Activated CD4-positive, alpha-beta T cell treated with anti-CD3 and anti-CD28 coated beads, Interleukin-2, amount 50 U/mL, for 1 hour (primary cell): ENCODE results near the gene MARS1.
"Not testable (repeated sequence)": the region's sequence is repeated elsewhere in the genome, so short reads cannot be mapped to it uniquely, and the experiment has no call there.

Experiments
- DNase-seq: peaks from one replicate; pipeline ENCODE4 v3.0.0-alpha.2; 2020

MARS1 gene

GRCh38 chr12:57487597-57488401, at the start of gene MARS1:
Gene MARS1 (plus strand): TSS chr12:57488068. CDS start chr12:57488091, 23 bp downstream.
- DNase-seq, result peak; percentile 89

- DNase-seq, result no peak
Measured at GRCh38 chr12:57438400-57438799, 49.5 kb upstream of the MARS1 start.

GRCh38 chr12:57439762-57440266, 48.1 kb upstream of the MARS1 start:
- DNase-seq, result no peak

DNA sequence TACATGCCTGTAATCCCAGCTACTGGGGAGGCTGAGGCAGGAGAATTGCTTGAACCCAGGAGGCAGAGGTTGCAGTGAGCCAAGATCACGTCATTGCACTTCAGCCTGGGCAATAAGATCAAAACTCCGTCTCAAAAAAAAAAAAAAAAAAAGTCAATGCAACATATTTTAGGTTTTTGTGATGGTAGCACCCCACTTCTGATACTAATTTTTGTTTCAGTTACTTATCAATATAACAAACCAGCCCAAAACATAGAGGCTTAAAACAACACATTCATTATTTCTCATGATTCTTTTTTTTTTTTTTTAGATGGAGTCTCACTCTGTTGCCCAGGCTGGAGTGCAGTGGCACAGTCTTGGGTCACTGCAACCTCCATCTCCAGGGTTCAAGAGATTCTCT, 46.5 kb upstream of the MARS1 start:
- not testable (repeated sequence) for DNase-seq

DNA sequence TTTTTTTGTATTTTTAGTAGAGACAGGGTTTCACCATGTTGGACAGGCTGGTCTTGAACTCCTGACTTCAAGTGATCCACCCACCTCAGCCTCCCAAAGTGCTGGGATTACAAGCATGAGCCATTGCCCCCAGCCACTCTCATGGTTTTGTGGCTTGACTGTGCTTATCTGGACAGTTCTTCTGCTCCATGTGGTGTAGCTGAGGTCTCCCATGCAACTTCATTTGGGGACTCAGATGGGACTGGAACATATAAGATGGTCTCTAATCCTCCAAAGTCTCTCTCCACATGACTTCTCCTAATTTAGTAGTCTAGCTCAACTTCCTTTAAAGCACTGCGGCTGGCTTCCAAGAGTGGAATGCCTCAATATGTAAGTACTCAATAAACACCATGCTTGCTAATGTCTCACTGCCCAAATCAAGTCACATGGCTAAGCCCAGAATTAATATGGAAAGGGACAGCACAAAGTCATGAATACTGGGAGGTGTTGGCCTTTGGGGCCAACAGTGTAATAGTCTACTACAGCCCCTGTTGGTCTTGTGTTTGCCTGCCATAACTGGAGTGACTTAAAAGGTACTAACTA, 45.9 kb upstream of the MARS1 start:
- no peak for DNase-seq

DNA sequence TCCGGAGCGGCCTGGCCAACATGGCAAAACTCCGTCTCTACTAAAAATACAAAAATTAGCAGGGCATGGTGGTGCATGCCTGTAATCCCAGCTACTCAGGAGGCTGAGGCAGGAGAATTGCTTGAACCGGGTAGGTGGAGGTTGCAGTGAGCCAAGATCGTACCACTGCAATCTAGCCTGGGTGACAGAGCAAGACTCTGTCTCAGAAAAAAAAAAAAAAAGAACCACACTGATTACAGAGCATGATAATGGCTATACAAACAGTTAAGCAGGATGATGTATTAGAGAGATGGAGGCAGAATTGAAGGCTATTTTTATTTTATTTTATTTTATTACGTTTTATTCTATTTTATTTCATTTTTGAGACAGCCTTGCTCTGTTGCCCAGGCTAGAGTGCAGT, 43.5 kb upstream of the MARS1 start:
- not testable (repeated sequence) for DNase-seq

- DNase-seq, result no peak
Measured at GRCh38 chr12:57444744-57445143, 43.1 kb upstream of the MARS1 start.

DNA sequence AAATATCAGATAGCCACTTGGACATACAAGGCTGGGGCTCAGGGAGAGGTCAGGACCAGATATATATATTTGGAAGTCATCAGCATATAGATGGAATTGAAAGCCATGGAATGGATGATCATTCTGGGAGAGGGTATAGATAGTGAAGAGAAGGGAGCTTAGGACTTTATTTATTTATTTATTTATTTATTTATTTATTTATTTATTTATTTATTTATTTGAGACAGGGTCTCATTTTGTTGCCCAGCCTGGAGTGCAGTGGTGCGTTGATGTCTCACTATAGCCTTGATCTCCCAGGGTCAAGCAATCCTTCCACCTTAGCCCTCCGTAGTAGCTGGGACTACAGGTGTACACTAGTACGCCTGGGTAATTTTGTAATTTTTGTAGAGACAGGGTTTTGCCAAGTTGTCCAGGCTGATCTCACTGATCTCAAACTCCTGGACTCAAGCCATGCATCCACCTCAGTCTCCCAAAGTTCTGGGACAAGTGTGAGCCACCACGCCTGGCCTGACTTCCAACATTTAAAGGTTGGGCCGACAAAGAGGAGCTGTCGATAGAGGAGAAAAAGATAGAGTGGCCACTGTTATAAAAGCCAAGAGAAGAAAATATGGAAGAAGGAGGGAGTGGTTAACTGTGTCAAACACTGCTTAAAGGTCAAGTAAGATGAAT, 41.4 kb upstream of the MARS1 start:
- DNase-seq, result no peak

DNA sequence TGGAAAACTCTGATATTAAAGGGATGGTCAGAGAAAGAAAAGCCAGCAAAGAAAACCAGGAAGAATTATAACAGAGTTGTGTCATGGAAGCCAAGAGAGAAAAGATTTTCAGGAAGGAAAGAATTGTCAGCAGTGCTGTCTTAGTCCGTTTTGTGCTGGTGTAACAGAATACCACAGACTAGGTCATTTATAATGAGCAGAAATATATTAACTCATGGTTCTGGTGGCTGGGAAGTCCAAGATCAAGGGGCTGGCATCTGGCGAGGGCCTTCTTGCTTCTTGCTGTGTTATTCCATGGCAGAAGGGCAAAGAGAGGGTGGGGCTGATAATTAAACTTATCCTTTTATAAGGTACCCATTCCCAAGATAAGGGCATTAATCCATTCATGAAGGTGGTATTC, 39.2 kb upstream of the MARS1 start:
- no peak for DNase-seq

GRCh38 chr12:57449375-57449774, 38.5 kb upstream of the MARS1 start:
- DNase-seq, result no peak

DNA sequence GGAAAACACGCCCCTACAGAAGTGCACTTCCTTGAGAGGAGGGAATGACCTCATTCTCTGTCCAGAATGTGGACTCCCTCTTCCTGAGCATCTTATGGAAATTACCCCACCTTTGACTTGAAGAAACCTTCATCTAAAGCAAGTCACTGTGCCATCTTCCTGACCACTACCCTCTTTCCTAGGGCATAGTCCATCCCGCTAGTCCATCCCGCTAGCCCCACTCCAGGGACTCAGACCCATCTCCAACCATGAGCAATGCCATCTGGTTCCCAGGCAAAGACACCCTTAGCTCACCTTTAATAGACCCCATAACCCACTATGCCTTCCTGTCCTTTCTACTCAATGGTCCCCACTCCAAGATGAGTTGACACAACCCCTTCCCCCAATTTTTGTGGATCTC, 37.8 kb upstream of the MARS1 start:
- DNase-seq, result no peak

DNA sequence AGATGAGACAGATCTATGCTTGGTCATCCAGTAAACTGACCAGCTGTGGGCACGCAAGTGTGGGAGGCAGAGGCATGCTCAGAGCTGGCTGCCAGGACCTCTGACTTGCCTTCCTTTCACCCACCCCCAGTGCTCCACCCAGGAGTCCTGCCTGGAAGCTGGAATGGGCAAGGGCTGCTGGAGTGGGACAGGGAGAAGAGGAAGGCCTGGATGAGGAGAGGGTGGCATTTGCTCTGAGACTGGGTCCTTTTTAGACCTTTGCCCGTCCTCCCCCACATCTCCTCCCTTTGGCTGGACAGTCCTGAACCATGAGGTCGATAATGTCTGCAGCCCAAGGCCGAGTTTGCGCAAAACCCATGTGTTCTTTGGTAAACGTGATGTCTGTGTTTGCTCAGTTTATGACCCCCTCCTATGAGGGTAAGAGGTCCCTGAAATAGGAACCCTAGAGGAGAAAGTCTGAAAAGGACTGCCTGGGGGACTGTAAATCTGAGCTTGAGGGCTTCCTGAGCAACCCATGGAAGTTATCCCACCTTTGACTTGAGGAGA, 36.6 kb upstream of the MARS1 start:
- no peak for DNase-seq

- no peak for DNase-seq
Measured at GRCh38 chr12:57452181-57452936, 35.5 kb upstream of the MARS1 start.

DNA sequence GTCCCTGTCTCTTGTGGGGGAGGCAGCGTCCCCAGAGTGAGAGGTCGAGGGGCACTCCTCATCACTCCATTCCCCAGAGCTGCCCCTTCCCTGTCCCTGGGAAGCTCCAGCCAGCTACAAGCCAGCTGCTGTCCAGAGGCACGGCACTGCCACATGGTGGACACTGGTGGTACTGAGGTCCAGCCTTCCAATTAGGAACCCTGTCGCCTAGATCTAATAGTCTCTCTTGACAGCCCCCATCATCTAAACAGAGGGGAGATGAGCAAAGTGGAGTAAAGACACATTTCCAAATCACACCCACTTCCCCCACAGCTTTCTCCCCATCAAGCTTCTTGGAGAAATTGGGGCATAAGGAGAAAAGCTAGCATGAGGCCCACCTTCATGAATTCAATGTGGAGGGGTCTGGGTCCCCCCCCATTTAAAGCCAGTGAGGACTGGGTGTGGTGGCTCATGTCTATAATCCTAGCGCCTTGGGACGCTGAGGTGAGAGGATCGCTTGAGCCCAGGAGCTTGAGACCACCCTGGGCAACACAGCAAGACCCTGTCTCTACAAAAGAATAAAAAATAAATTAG, 34.8 kb upstream of the MARS1 start:
- DNase-seq, result peak; percentile 51

- no peak for DNase-seq
Measured at GRCh38 chr12:57454213-57454565, 33.7 kb upstream of the MARS1 start.

- no peak for DNase-seq
Measured at GRCh38 chr12:57454566-57455373, 33.1 kb upstream of the MARS1 start, which contains the start of gene INHBE. Gene INHBE (plus strand): TSS chr12:57455307. CDS start chr12:57455537, 230 bp downstream.

DNA sequence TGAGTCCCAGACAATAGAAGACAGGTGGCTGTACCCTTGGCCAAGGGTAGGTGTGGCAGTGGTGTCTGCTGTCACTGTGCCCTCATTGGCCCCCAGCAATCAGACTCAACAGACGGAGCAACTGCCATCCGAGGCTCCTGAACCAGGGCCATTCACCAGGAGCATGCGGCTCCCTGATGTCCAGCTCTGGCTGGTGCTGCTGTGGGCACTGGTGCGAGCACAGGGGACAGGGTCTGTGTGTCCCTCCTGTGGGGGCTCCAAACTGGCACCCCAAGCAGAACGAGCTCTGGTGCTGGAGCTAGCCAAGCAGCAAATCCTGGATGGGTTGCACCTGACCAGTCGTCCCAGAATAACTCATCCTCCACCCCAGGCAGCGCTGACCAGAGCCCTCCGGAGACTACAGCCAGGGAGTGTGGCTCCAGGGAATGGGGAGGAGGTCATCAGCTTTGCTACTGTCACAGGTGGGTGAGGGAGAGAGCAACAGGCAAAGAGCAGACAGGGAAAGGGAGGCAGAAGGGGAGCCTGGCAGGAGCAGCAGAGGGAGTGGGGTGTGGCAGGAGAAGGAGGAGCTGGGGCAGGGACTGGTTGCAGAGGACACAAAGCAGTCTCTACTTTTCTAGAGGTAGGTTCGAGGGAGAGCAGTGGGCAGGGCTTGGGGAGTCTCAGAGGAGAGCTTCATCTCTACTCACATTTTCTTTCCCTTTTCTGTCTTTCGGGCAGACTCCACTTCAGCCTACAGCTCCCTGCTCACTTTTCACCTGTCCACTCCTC, 32.3 kb upstream of the MARS1 start:
- DNase-seq, result no peak

- DNase-seq, result peak; percentile 41
Measured at GRCh38 chr12:57456145-57456700, 31.6 kb upstream of the MARS1 start.

- DNase-seq, result no peak
Measured at GRCh38 chr12:57456737-57457490, 31.0 kb upstream of the MARS1 start.

GRCh38 chr12:57458665-57459054, 29.2 kb upstream of the MARS1 start:
- DNase-seq, result no peak
